GM15510 (cell line): ENCODE results near the gene MARK4.

Source experiments
- POLR2A ChIP-seq: IDR thresholded peaks from 3 replicates; pipeline ENCODE4 v1.6.1; 2011; ENCODE audit warnings: borderline replicate concordance; ENCODE audit not compliant: insufficient read length; ENCODE audit errors: extremely low read depth

MARK4 gene

GRCh38 chr19:45352471-45352870 lies 101.4 kb downstream of the MARK4 start:
- TF ChIP-seq POLR2A, result no peak

- TF ChIP-seq POLR2A, result no peak
These were observed 102.1 kb downstream of the MARK4 start for GRCh38 chr19:45352914-45353796.

- no peak for TF ChIP-seq POLR2A
These were observed 103.3 kb downstream of the MARK4 start for GRCh38 chr19:45354241-45354842.
